ENCODE results near the gene ARFGAP1.
"Not testable (repeated sequence)": the region's sequence is repeated elsewhere in the genome, so short reads cannot be mapped to it uniquely, and the experiment has no call there.

ARFGAP1 gene

GRCh38 chr20:63322146-63322932 is 49.7 kb downstream of the ARFGAP1 start:
- DNase-seq = no peak

- no peak for DNase-seq
Measured at GRCh38 chr20:63322933-63323273, 50.3 kb downstream of the ARFGAP1 start.

GRCh38 chr20:63323357-63323981 is 50.9 kb downstream of the ARFGAP1 start:
- DNase-seq = no peak

DNA sequence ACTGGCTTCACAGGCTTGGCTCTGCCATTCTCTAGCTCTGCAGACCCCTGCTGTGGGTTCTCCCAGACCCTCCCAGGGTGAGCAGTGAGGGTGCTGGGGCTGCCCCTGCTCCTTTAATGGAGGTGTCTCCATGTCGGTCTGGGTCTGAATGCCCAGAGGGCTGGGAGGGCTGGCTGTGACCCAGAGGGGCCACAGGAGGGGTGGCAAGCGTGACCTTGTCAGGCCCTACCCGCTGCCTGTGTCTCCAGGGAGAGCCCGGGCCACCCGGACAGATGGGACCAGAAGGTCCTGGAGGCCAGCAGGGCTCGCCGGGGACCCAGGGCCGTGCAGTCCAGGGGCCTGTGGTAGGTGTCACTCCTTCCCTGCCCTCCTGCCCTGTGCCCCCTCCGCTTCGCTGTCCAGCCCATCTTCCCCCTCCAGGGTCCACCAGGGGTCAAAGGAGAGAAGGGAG is 52.4 kb downstream of the ARFGAP1 start:
- no peak for DNase-seq

GRCh38 chr20:63325554-63326313 is 53.1 kb downstream of the ARFGAP1 start:
- DNase-seq = no peak

DNA sequence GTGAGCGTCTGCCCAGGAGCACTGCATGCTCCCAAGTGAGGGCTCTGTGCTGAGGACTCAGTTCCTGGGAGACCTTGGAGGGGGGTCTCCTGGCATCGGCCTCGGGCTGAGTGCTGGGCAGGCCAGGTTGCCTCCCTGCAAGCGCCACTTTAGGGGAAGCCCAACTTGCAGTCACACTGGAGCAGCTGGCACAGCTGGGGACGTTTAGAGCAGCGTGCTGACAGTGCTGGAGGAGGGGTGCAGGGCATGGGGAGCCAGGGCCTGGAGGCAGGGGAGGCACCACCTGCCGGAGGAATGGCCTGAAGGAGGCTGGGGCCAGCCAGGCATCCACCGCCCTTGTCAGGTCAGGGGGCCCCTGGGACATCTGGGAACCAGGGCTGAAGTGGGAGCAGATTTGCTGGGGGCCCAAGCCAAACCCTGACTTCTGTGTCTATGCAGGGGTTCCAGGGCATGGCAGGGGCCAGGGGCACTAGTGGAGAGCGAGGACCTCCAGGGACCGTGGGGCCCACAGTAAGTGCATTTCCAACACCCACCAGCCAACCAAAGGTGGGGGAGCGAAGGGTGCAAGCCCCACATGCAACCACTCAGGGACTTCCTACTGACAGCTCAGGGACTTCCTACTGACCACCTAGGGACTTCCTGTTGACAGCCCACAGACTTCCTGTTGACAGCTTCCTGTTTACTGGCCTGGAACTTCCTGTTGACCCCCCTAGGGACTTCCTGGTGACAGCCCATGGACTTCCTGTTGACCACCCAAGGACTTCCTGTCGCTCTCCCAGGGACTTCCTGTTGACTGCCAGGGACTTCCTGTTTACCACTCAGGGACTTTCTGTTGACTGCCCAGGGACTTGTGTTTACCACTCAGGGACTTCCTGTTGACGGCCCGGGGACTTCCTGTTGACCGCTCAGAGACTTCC is 54.0 kb downstream of the ARFGAP1 start:
- peak; percentile 43 for DNase-seq

GRCh38 chr20:63327231-63327745 is 54.7 kb downstream of the ARFGAP1 start:
- no peak for DNase-seq

DNA sequence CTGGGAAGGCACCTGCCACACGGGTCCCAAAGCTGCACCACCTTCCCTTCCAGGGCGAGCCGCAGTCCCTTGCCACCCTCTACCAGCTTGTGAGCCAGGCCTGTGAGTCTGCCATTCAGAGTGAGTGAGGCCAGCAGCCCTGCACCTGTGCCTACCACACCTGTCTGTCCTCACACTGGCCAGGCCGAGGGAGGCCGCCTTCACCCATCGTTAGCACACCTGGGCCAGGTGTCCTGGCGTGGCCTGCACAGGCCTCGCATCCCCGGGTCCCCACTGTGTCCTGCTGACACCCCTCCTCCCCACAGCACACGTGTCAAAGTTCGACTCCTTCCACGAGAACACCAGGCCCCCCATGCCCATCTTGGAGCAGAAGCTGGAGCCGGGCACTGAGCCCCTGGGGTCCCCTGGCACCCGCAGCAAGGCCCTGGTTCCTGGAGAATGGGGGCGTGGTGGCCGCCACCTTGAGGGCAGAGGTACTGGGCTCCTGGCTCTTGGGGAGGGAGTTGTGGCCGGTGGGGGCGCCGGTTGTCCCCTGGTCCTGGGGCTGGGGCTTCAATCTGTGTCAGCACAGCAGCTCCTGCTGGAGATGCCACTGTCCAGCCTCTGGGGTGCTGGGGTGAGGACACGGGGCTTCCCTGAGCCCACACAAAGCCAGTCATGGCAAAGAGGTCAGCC is 55.5 kb downstream of the ARFGAP1 start:
- DNase-seq = peak; percentile 22

GRCh38 chr20:63328718-63329275 is 56.2 kb downstream of the ARFGAP1 start:
- DNase-seq = no peak

- DNase-seq = no peak
Measured at GRCh38 chr20:63329331-63330083, 56.9 kb downstream of the ARFGAP1 start.

DNA sequence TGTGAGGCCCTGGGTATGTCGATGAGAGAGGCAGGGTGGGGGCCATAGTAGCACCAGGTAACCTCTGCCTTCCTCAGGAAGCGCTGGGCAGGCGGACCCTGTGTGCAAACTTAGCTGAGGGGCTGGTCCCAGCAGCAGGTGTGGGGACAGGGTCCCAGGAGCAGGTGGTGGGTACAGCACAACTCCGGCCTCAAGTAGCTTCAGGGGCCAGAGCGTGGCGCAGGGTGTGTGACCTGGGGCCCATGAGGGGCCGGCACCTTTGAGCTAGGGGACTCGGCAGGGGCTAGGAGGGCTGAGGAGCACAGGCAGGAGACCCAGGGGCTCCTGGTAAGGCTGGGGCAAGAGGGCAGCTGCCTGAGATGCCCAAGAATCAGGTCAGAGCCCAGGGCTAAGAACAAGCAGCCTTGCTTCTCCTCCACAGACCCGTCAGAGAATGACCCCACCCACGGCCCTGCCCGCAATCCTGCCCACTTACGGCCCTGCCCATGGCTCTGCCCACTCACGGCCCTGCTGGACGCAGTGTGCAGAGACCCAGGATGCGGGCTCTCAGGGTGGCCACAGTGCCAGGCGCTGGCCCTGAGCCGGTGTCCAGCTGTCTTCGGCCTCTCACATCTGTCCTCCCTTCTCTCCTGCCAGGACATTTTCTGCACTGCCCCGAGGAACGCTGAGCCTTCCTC is 57.6 kb downstream of the ARFGAP1 start:
- no peak for DNase-seq

DNA sequence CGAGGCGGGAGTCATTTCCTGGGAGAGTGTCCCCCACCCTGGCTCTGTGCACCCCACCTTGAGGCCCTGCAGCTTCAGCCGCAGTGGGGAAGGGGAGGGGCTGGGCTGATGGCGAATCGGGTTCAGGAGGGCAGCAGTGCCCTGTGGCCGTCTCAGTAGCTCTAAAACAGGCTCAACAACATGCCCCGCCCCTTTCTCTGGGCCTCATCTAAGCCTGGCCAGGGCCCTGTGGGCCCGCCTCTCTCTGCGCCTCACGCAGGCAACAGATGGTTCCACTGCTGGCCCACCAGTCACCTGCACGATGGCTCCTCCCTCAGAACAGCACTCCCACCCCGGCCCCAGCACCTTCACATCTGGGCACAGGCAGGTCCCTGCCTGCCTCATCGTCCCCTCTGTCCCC is 58.3 kb downstream of the ARFGAP1 start:
- DNase-seq = peak; percentile 16

- DNase-seq = no peak
Measured at GRCh38 chr20:63331741-63332400, 59.3 kb downstream of the ARFGAP1 start.

GRCh38 chr20:63332488-63333240 is 60.1 kb downstream of the ARFGAP1 start:
- no peak for DNase-seq

- no peak for DNase-seq
Measured at GRCh38 chr20:63333241-63333836, 60.7 kb downstream of the ARFGAP1 start.

DNA sequence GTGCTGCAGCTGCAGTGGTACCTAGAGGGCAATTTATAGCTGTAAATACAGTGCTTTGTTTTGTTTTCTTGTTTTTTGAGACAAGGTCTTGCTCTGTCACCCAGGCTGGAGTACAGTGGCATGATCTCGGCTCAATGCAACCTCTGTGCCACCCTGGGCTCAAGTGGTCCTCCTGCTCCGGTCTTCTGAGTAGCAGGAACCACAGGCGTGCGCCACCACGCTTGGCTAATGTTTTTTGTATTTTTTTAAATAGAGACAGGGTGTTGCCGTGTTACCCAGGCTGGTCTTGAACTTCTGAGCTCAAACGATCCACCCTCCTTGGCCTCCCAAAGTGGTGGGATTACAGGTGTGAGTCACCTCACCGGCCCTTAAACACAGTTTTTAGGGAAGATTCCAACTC is 61.7 kb downstream of the ARFGAP1 start:
- DNase-seq = no peak

DNA sequence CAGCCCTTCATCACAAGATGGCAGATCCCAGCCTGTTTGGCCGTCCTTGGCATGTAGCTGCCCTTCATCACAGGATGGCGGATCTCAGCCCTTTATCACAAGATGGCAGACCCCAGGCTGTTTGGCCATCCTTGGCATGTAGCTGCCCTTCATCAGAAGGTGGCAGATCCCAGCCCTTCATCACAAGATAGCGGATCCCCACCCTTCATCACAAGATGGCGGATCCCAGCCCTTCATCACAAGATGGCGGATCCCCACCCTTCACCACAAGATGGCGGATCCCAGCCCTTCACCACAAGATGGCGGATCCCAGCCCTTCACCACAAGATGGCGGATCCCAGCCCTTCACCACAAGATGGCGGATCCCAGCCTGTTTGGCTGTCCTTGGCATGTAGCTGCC is 62.4 kb downstream of the ARFGAP1 start:
- not testable (repeated sequence) for DNase-seq

GRCh38 chr20:63335711-63336110 is 63.1 kb downstream of the ARFGAP1 start:
- DNase-seq = no peak

Measured in RPMI8226 (cell line).